ENCODE measurements around the gene TMEM72.

DNA sequence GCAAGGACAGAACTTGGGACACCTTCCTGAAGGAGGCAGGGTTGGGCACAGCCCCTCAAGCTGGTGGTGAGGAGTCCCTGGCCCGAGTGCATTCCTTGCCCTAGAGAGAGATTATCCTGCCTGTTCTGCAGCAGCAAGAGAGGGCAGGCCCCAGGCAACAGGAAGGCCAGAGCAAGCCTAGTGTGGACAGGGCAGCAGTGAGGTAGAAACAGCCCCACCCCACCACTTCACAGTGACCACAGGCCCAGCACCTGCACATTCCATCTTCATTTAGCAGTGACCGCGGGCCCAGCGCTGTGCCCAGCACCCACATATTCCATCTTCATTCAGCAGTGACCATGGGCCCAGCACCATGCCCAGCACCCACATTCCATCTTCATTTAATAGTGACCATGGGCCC, 16.4 kb upstream of the TMEM72 start:
- TF ChIP-seq EZH2 (IDR thresholded peaks at IDR 0.05): no peak
- TF ChIP-seq POLR2AphosphoS5 (IDR thresholded peaks at IDR 0.05; ENCODE audit: borderline replicate concordance, low read depth, low read length): no peak
- TF ChIP-seq FOXP2 (optimal IDR thresholded peaks at IDR 0.05; ENCODE audit: control extremely low read depth, extremely low read length, insufficient read depth): no peak
